GM12892 (cell line): ENCODE results near the gene HEXA.

ENCODE experiments used
- DNase-seq: peaks from one replicate; pipeline ENCODE4 v3.0.0; 2011; ENCODE audit not compliant: insufficient read length
- FAIRE-seq: peaks from 2 replicates; lab custom pipeline; 2011; peaks lifted over from hg19 to GRCh38; lab: Jason Lieb, UNC
- POLR2A ChIP-seq: IDR thresholded peaks from 2 replicates; pipeline ENCODE4 v1.6.1; 2011; ENCODE audit warnings: low read depth, low read length, control low read depth
- POLR2AphosphoS5 ChIP-seq: IDR thresholded peaks from 2 replicates; pipeline ENCODE4 v1.6.1; 2011; ENCODE audit warnings: low read depth, low read length, control low read depth
- TAF1 ChIP-seq: IDR thresholded peaks from 2 replicates; pipeline ENCODE4 v1.6.1; 2011; ENCODE audit warnings: low read depth, mild to moderate bottlenecking, control low read depth, low read length, borderline replicate concordance

The HEXA gene

GRCh38 chr15:72368899-72369298, 6.9 kb downstream of the HEXA start:
- TF ChIP-seq POLR2AphosphoS5 = no peak
- TF ChIP-seq POLR2A = no peak
- no peak for TF ChIP-seq TAF1
- no peak for FAIRE-seq
- DNase-seq = no peak

GRCh38 chr15:72368325-72368724, 7.5 kb downstream of the HEXA start:
- FAIRE-seq (no peak), DNase-seq (no peak)
- TF ChIP-seq POLR2AphosphoS5 = no peak
- TF ChIP-seq POLR2A = no peak
- TF ChIP-seq TAF1 = no peak

- FAIRE-seq (peak; percentile 82), DNase-seq (peak; percentile 34)
- TF ChIP-seq POLR2A (no peak), TAF1 (no peak), POLR2AphosphoS5 (no peak)
These were observed 10.0 kb downstream of the HEXA start for GRCh38 chr15:72365844-72366243.

GRCh38 chr15:72361176-72361575, 14.6 kb downstream of the HEXA start:
- TF ChIP-seq POLR2A = no peak
- no peak for TF ChIP-seq POLR2AphosphoS5
- no peak for TF ChIP-seq TAF1
- no peak for DNase-seq
- FAIRE-seq = no peak

GRCh38 chr15:72358650-72359171, 17.1 kb downstream of the HEXA start:
- FAIRE-seq = no peak
- DNase-seq = no peak
- TF ChIP-seq TAF1 (no peak), POLR2A (no peak), POLR2AphosphoS5 (no peak)

- no peak for FAIRE-seq
- TF ChIP-seq POLR2A = no peak
- TF ChIP-seq TAF1 = no peak
- TF ChIP-seq POLR2AphosphoS5 = no peak
- DNase-seq = no peak
These were observed 17.7 kb downstream of the HEXA start for GRCh38 chr15:72358121-72358520.

GRCh38 chr15:72354496-72354895, 21.3 kb downstream of the HEXA start:
- DNase-seq (no peak), FAIRE-seq (no peak)
- TF ChIP-seq POLR2A (no peak), POLR2AphosphoS5 (no peak), TAF1 (no peak)

GRCh38 chr15:72353266-72353665, 22.5 kb downstream of the HEXA start:
- no peak for FAIRE-seq
- DNase-seq = no peak

GRCh38 chr15:72345806-72346205, 30.0 kb downstream of the HEXA start:
- DNase-seq (no peak), FAIRE-seq (no peak)
- TF ChIP-seq POLR2A (no peak), POLR2AphosphoS5 (no peak), TAF1 (no peak)

More at GRCh38 chr15:72353266-72353665, 22.5 kb downstream of the HEXA start:
- no peak for TF ChIP-seq POLR2A
- TF ChIP-seq POLR2AphosphoS5 = no peak
- no peak for TF ChIP-seq TAF1

GRCh38 chr15:72345280-72345679, 30.5 kb downstream of the HEXA start:
- DNase-seq (no peak), FAIRE-seq (no peak)
- TF ChIP-seq TAF1 (no peak), POLR2A (no peak), POLR2AphosphoS5 (no peak)

GRCh38 chr15:72344602-72345001, 31.2 kb downstream of the HEXA start:
- no peak for FAIRE-seq
- DNase-seq = no peak
- TF ChIP-seq POLR2A (no peak), TAF1 (no peak), POLR2AphosphoS5 (no peak)

GRCh38 chr15:72342385-72342784, 33.4 kb downstream of the HEXA start:
- FAIRE-seq (no peak), DNase-seq (no peak)
- TF ChIP-seq POLR2A (no peak), POLR2AphosphoS5 (no peak), TAF1 (no peak)

- FAIRE-seq = no peak
- TF ChIP-seq TAF1 (no peak), POLR2AphosphoS5 (no peak), POLR2A (no peak)
- DNase-seq = no peak
These were observed 34.5 kb downstream of the HEXA start for GRCh38 chr15:72341361-72341760.
